Pancreas (tissue), 10 donors: ENCODE measurements around the gene UBE2Q1. TPM values are rescaled to one million over a fixed set of nuclear protein-coding genes. Genes with fewer than 3 reads are reported as not detected.

Source experiments
- ATAC-seq, 4 donors: fragments of 200-7000 bp; cut with Tn5 transposase; one replicate each; pipeline versions ENCODE4 v1.8.0 to v1.9.1; 2020; ENCODE audit warnings: mild to moderate bottlenecking in 4 of 4, moderate library complexity in 4 of 4
- DNase-seq, 6 donors: peaks; one replicate each; pipeline ENCODE4 v3.0.0-alpha.2; 2020
- FAIRE-seq: peaks from 2 replicates; lab custom pipeline; 2012; peaks lifted over from hg19 to GRCh38; lab: Jason Lieb, UNC
- H3K27ac ChIP-seq, 4 donors: fragments of 200-600 bp; sonication (generic); 1 replicate in 3 of 4; 2 replicates in 1 of 4; pipeline versions ENCODE4 v1.5.0 to v1.8.0; 2020
- H3K27me3 ChIP-seq, 4 donors: fragments of 200-600 bp; one replicate each; pipeline ENCODE4 v1.8.0; 2021
- H3K36me3 ChIP-seq, 3 donors: fragments of 200-600 bp; sonication (generic) in 1 of 3; one replicate each; pipeline versions ENCODE4 v1.5.0 to v1.8.0; 2020 to 2021
- H3K4me1 ChIP-seq, 3 donors: fragments of 200-600 bp; one replicate each; pipeline ENCODE4 v1.8.0; 2021
- H3K4me3 ChIP-seq, 4 donors: fragments of 200-600 bp; sonication (generic) in 2 of 4; one replicate each; pipeline versions ENCODE4 v1.5.0 to v1.8.0; 2020 to 2021
- H3K9me3 ChIP-seq, 4 donors: fragments of 200-600 bp; one replicate each; pipeline ENCODE4 v1.8.0; 2021
- CTCF ChIP-seq, 4 donors: fragments of 200-600 bp; sonication (generic) in 3 of 4; IDR thresholded peaks; one replicate each; pipeline versions ENCODE4 v1.5.0 to v1.8.0; 2021; ENCODE audit warnings: antibody characterized with exemption in 4 of 4
- WGBS, 2 donors: extraction: QIAGEN DNeasy Blood & Tissue Kit; methylation state at CpG; one replicate each; pipeline ENCODE4 v1.1.7; 2013; 5-methylcytosine and 5-hydroxymethylcytosine counted together
- intact Hi-C, 3 donors: fragments of 100-400 bp; cut with DNase I; formaldehyde crosslinking; loops; one replicate each; pipeline versions ENCODE4 v1.11.1 to v1.14.2; 2022
- polyA plus RNA-seq, 2 donors: library from polyadenylated mRNA; stranded (reverse); fragments of 200-250 nt; gene quantifications; one replicate each; pipeline ENCODE4 v1.2.3, GENCODE V29; 2013
- total RNA-seq, 6 donors: library from RNA; stranded (reverse); fragmentation: NEBNext Ultra II Directional in 4 of 6; extraction: Animal tissue kit (Norgen Biotek cat#: 25700) in 4 of 6; gene quantifications; one replicate each; pipeline versions ENCODE4 v1.2.1 to v1.2.4, GENCODE V29; 2021 to 2023
- donor health status: healthy with polysubstance abuse.
- donor health status: DM: no; HTN: no; CAD: no; lungs with moderate emphysema.
- donor health status: DM: no; HTN: no; CAD: no.
- donor health status: control.
- donor health status: control.
- donor health status: Bipolar disorder and iron deficiency.
- donor health status: DM: yes; HTN: yes; CAD: no.
- donor health status: DM: no; HTN: no; CAD: no.
- donor health status: DM: no; HTN: no; CAD: no.
- donor health status: DM: yes; HTN: yes; CAD: no.

UBE2Q1 gene
- total and polyA plus RNA-seq, 8 donors = 22.3 to 52.2 (median 38.7) TPM

DNA sequence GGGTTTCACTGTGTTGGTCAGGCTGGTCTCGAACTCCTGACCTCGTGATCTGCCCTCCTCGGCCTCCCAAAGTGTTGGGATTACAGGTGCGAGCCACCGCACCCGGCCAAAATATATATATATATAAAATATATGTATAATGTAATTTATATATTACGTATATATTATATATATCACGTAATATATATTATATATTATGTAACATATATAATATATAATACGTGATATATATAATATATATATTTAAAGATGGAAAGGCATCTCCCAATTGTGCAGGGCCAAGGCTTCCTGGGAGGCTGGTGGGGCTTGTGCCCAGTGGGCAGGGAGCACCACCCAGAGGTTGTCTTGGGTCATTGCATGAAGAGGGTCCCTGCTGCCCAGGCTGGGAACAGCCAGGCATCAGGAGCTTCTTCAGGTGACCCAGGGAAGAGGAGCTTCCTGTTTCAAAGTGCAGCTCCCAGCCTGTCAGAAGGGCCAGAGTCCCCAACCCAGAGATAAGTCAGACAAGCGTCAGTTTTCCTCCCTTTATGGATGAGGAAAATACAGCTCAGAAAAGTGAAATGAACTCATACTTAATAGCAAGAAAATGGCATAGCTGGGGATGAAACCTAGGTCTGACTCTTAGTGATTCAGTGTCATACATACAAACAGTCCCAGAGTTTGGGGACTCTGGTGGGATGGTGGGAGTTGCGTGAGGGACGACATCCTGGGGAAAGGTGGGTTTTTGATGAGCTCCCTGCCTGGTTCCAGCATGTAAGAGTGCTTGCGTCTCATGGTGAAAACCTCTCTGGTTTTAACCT, 12.0 kb downstream of the UBE2Q1 start:
- no peaks in the 10 kb centered on the region for H3K9me3 ChIP-seq
- intact Hi-C loops = no loop called here
- no peaks in the 10 kb centered on the region for H3K27me3 ChIP-seq
- peak; percentile 36 to 78 (median 67) for ATAC-seq
- H3K4me3 ChIP-seq = no peak overlapping the region
- 57 to 72% methylated on average over 13 of the region's 13 CpGs for WGBS, 2 donors
- peak in 4 of 6 donors; percentile 33 to 67 (median 59) for DNase-seq
- H3K36me3 ChIP-seq = peaks cover 3 to 24% (median 19%) of the 10 kb centered on the region in 3 donors
- peak; percentile 39 to 53 (median 46) for TF ChIP-seq CTCF (IDR thresholded peaks at IDR 0.05)
- H3K27ac ChIP-seq = peak overlapping the region in 3 of 4 donors; percentile 62 to 73 (median 66)
- H3K4me1 ChIP-seq = peaks cover 21 to 27% (median 26%) of the 10 kb centered on the region in 3 donors
- FAIRE-seq = no peak

- Histone ChIP-seq H3K4me3 (no peak overlapping the region), H3K4me1 (no peaks in the 10 kb centered on the region), H3K27ac (no peak overlapping the region), H3K36me3 (no peaks in the 10 kb centered on the region), H3K9me3 (no peaks in the 10 kb centered on the region), H3K27me3 (no peaks in the 10 kb centered on the region)
- ATAC-seq (no peak), FAIRE-seq (no peak), DNase-seq (peak in 1 of 6 donors; percentile 26)
- TF ChIP-seq CTCF (IDR thresholded peaks at IDR 0.05) = no peak
- intact Hi-C loops = no loop called here
- 63 to 66% methylated on average over 6 of the region's 6 CpGs for WGBS, 2 donors
Observed at GRCh38 chr1:154541231-154541630, 17.2 kb downstream of the UBE2Q1 start.

- ATAC-seq (no peak), DNase-seq (peak in 1 of 6 donors; percentile 27), FAIRE-seq (no peak)
- no peaks in the 10 kb centered on the region for H3K27me3 ChIP-seq
- H3K36me3 ChIP-seq = no peaks in the 10 kb centered on the region
- no peaks in the 10 kb centered on the region for H3K4me1 ChIP-seq
- no peak for TF ChIP-seq CTCF (IDR thresholded peaks at IDR 0.05)
- intact Hi-C loops = no loop called here
- H3K27ac ChIP-seq = no peak overlapping the region
- H3K9me3 ChIP-seq = no peaks in the 10 kb centered on the region
- WGBS, 2 donors = 73 to 77% methylated on average over 9 of the region's 9 CpGs
- no peak overlapping the region for H3K4me3 ChIP-seq
Observed at GRCh38 chr1:154539486-154540483, 18.7 kb downstream of the UBE2Q1 start.

- intact Hi-C loops = no loop called here
- ATAC-seq (no peak), DNase-seq (no peak), FAIRE-seq (no peak)
- Histone ChIP-seq H3K27ac (no peak overlapping the region), H3K9me3 (no peaks in the 10 kb centered on the region), H3K36me3 (no peaks in the 10 kb centered on the region), H3K4me1 (no peaks in the 10 kb centered on the region), H3K27me3 (no peaks in the 10 kb centered on the region), H3K4me3 (no peak overlapping the region)
- 64 to 77% methylated on average over 7 of the region's 7 CpGs for WGBS, 2 donors
- TF ChIP-seq CTCF (IDR thresholded peaks at IDR 0.05) = no peak
Observed at GRCh38 chr1:154536570-154536969, 21.9 kb downstream of the UBE2Q1 start.
